AG08395 (cell line): ENCODE data around the gene RSPO4.

Experiments used
- DNase-seq: peaks from one replicate; pipeline ENCODE4 v3.0.0; 2012; ENCODE audit warnings: mixed read lengths, low spot score

The RSPO4 gene

DNA sequence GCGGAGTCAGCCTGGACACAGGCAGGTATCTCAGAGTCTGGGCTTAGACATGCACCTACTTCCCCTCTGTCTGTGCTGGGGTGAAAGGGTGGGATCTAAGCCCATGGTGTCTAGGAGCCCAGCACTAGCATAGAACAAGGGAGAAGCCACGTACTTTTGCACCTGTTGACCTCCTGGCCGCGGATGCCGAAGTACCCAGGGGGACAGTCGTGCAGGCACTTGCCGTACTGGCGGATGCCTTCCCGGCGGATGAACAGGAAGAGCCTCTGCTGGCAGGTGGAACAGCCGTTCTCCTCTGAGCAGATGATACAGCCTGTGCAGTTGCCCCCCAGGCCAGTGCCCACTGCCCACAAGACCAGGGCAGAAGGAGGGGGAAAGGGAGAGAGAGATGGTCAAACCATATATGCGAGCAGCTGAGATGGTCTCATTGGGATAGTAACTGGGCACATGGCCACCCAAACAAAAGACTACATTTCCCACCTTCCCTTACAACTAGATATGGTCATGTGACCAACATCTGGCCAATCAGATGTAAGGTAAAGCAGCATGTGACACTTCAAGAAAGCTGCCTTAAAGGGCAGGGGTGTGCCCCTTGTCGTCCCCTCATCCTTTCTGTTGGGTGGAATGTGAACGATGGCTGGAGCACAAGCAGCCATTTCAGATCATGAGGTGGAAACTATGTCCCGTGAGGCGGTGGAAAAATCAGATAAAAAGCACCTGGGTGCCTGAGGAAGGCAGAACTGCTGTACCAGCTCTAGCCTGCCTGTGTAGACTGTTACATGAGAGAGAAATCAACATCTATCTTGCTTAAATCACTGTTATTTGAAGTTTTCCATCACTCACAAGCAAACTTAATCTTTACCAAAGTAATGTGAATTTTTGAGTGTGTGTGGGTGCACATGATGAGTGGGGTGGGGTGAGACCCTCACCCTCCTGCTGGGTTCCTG lies 34.0 kb downstream of the RSPO4 start:
- peak; percentile 10 for DNase-seq

DNA sequence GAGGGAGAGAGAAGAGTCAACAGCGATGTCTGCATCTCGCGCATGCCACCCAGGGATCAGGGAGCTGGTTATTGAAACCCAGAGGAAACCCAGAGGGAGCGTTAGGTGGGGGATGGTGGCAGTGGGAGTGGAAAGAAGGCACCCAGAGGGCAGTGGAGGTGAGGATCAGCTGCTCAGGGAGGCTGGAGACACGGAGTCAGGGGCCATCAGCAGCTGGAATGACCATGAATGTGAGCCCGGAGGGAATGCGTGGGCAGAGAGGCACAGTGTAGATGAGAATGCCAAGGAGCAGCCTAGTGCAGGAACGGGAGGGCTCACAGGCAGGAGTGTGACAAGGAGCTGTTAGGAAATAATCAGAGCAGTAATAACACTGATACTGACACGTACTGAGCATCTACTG lies 36.2 kb downstream of the RSPO4 start:
- DNase-seq, result no peak

- no peak for DNase-seq
Observed at GRCh38 chr20:963795-964194, 38.3 kb downstream of the RSPO4 start.

DNA sequence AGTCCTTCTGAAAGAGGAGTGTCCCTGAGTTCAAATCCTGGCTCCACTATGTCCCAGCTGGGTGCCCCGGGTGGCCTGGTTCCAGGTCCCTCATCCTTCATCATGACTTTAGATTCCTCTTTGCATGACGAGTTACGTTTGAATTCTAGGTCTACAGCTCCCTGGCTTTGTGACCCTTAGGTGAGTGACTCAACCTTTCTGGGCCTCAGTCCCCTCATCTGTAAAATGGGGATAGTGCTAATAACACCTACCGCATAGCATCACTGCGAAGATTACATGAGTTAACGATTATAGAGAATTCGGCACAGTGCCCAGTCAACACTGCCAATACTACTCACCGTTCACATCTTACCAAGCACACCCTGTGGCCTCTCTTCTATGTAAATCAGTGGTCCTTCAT lies 39.4 kb downstream of the RSPO4 start:
- no peak for DNase-seq

GRCh38 chr20:962223-962622 lies 39.9 kb downstream of the RSPO4 start:
- DNase-seq, result no peak

DNA sequence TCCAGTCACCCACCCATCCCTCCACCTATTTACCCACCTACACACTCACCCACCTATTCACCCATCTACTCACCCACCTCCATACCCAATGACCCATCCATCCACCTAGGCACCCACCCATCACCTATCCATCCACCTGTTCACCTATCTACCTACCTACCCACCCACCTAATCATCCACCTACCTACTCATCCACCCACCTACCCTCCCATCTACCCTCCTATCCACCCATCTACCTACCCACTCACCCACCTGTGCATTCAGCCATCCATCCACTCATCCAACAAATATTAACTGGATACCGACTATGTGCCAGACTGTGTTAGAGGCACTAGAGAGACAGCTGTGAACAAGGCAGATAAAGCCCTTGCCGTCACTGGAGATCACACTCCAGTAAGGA lies 40.3 kb downstream of the RSPO4 start:
- no peak for DNase-seq

DNA sequence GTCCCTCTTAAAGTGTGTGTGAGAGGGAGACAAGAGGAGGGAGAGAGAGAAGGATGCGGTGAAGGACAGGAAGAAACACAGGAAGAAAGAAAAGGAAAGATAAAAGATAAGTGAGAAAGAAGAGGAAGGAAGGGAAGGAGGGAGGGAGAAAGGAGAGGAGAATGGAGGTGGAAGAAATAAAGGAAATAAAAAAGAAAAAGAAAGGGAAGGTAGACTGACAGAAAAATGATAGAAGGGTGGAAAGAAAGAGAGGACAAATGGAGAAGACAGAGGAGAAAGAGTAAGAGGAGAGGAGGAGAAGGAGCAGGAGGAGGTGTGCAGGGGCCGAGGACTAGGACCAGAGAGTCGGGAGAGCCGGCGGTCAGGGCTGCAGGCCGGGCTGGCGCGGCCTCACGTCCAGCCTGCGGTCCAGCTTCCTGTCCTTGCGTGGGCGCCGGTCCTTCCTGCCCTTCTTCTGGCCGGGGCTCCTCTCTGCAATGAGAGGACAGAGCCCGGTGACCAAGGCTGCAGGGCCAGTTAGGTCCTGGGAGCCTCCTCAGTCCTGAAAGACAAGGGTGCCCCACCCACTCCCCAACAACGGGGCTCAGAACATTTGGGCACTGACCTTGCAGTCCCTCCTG lies 42.0 kb downstream of the RSPO4 start:
- DNase-seq, result no peak

DNA sequence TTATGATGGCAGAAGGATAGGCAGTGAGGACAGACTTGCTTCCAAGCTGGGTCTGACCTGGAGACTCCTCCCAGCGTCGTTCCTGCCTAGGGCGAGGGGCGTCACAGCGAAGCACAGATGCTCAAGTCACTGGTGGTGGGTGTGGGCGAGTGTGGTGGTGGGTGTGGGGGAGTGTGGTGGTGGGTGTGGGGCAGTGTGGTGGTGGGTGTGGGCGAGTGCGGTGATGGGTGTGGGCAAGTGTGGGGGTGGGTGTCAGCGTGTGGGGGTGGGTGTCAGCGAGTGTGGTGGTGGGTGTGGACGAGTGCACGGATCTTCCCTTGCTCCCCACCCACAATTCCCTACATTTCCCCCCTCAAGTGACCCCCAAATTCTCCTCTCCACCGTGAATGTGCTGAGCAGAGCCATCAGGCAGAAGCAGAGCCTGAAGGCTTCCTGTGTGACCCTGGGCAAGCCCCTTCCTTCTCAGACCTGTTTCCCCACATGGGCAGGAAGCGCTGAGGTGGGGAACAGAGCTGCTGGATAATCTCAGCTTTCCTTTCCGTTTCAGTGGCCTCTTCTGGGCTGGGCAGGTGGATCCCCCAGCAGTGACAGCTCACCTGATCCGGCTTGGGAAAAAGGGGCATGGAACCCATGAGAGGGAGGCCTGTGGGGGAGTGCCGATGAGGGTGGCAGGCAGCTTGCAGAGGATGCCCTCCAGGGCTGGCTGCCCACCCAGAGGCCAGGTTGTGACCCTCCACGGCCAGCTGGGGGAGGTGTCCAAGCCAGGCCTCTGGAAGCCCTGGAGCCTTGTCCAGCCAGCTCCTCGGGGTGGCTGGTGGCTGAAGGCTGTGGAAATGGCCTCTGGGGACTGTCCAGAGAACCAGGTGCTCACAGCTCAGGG lies 42.9 kb downstream of the RSPO4 start:
- no peak for DNase-seq

- DNase-seq, result peak; percentile 11
Observed at GRCh38 chr20:957544-957943, 44.6 kb downstream of the RSPO4 start.

DNA sequence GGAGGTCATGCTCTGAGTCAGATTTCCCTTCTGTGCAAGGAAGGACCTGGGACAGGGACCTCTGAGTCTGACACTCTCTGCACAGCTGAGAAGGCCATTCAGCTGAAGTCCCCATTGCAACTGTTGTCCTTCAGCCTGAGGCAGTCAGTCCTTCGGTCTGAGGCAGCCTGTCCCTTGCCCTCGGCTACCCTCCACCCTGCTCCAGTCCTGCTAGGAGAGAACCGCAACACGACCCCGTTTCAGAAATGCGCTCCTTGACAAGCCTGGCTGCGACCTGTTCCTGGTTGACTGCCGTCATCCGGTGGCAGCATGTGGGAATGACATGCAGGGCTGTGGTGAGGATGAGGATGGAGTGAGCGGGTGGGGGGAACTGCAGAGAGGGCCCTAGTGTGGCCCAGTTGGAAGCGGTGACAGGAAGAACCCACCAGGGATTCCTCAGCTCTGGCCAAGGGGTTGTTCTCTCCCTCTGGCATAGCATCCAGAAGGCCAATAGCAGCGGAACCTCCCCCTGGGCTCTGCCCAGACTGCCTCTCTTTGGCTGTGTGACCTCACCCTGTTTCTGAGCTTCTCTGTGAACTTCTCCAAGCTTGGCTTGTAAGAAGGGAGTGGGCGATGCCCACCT lies 45.7 kb downstream of the RSPO4 start:
- peak; percentile 79 for DNase-seq

GRCh38 chr20:955656-956055 lies 46.5 kb downstream of the RSPO4 start:
- DNase-seq, result no peak

GRCh38 chr20:955111-955510 lies 47.0 kb downstream of the RSPO4 start:
- DNase-seq, result no peak

- peak; percentile 38 for DNase-seq
Observed at GRCh38 chr20:953742-954141, 48.4 kb downstream of the RSPO4 start.

- no peak for DNase-seq
Observed at GRCh38 chr20:952196-952795, 49.8 kb downstream of the RSPO4 start.

DNA sequence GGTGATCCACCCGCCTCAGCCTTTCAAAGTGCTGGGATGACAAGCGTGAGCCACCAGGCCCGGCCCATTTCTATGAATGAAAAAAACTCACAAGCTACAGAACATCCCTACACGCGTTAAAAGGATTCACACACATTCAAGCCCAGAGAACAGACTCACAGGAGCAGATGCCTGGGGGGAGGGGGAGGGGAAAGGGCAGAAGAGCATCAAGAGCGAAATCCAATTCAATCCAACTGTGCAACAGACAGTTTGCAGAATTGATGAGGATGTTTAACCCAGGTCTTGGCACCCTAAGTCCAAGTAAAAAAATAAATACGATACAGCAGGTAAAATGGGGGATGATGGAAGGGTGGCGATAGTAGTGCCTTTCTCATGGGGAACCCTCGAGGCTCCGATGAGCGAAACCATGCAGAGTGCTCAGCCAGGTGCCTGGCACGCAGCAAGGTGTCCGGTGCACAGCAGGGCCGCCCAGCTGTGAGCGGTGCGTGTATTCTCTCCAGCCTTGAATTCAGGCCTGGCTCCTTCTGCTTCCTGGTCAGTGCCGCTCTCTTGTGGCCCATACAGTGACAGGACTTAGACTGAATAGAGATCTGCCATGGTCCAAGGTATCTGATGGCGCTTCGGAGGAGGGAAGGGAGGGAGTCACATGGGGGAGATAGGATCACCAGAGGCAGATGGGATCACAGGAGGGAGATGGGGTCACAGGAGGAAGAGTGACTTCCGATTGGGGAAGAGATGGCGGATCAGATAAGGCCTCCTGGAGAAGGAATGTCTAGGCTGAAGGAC lies 50.5 kb downstream of the RSPO4 start:
- DNase-seq, result no peak

DNA sequence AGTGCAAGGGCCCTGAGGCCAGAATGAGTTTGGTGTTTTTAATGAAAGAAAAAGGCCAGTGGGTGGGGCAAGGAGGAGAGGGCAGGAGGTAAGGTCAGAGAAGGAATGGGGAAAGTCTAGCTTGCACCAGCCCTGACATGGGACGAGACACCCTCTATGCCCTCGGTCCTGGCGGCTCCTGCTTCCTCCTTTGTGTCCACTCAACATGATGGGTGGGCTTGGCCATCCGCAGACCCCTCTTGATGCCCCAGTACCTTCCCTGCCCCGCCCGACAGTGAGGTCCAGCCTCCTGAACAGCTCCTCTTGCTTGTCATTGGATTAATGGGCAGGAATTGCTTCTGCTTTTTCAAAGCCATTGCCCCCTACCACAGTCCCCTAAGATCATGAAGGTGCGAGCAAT lies 52.4 kb downstream of the RSPO4 start:
- DNase-seq, result no peak

- DNase-seq, result no peak
Observed at GRCh38 chr20:946826-947225, 55.3 kb downstream of the RSPO4 start.

- DNase-seq, result no peak
Observed at GRCh38 chr20:945841-946240, 56.3 kb downstream of the RSPO4 start.

GRCh38 chr20:944774-945410 lies 57.2 kb downstream of the RSPO4 start:
- no peak for DNase-seq

GRCh38 chr20:944148-944547 lies 58.0 kb downstream of the RSPO4 start:
- no peak for DNase-seq
